ENCODE data around the gene PDE6A. TPM values are rescaled to one million over a fixed set of nuclear protein-coding genes. Genes with fewer than 3 reads are reported as not detected.

Gene PDE6A
- total RNA-seq, 2 experiments from 2014 or later, result not detected

GRCh38 chr5:149853331-149853648, 91.3 kb downstream of the PDE6A start:
- Histone ChIP-seq H3K4me1 (ENCODE audit: insufficient read depth, low read length) (no peaks in the 10 kb centered on the region), H3K36me3 (ENCODE audit: insufficient read depth, low read length) (no peaks in the 10 kb centered on the region), H3K27me3 (ENCODE audit: control insufficient read depth in 1 of 2, insufficient read depth in 2 of 2, low read length in 2 of 2) (no peaks in the 10 kb centered on the region), H3K27ac (ENCODE audit: low read depth in 1 of 2, low read length in 2 of 2) (no peak overlapping the region), H3K9me3 (ENCODE audit: control insufficient read depth in 1 of 2, insufficient read depth in 1 of 2, low read length in 2 of 2) (no peaks in the 10 kb centered on the region), H3K4me3 (ENCODE audit: low read length) (no peak overlapping the region)
- CTCF ChIA-PET, result interaction anchor here (0.7 to 2.2 kb wide), 11 partner anchors 10 to 216 kb away, joined by 3 to 10 read pairs (median 5); no protein-coding TSS in a partner anchor
- TF ChIP-seq CTCF (IDR thresholded peaks at IDR 0.05), result peak; percentile 12
- H3K36me3 Mint-ChIP-seq (ENCODE audit: low read depth), result peaks cover 12% of the 10 kb centered on the region
- no peak overlapping the region for H3K27ac Mint-ChIP-seq
- ATAC-seq (ENCODE audit: poor library complexity) (no peak), DNase-seq (no peak)
- intact Hi-C loops (cut with DNase I, micrococcal nuclease), result loop anchor here in 1 of 2 experiments (5.0 kb wide), 1 partner anchor 139 kb away; no protein-coding TSS in a partner anchor
- POLR2A ChIA-PET, result no interaction called here
- H3K9me3 Mint-ChIP-seq, result no peaks in the 10 kb centered on the region
- no peaks in the 10 kb centered on the region for H3K27me3 Mint-ChIP-seq
- H3K4me3 Mint-ChIP-seq, result no peak overlapping the region
- H3K4me1 Mint-ChIP-seq (ENCODE audit: low read depth), result no peaks in the 10 kb centered on the region

DNA sequence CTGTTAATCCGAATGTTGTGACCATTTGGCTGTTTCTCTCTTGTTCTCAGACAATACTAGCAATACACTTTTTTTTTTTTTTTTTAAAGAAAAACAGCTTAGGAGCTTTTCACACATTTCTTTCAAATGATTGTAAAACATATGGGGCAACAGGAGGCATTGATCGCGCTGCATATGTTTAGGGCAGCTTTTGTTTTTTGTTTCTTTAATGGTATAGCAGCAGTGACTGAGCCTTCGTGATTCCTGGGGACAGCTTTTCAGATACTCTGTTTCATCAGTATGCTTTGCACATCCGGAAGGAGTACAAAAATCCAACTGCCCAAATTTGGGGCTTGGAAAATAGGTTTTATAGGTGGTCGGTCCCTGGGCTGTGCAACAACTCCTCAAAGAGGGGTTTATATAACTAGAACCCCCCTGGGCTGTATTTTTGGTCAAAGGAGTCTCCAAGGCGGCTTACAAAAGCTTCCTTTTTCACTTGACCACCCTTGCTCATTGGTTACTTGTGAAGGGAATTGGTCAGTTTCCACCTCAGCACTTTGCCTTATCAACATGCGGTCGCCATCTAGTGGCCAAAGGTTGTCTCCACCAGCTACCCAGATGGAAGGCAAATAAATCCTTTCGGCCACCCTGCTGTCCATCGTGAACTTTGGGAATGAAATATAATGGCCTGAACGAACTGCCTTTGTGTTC, 91.8 kb downstream of the PDE6A start:
- DNase-seq (peak in 12 of 14 experiments; percentile 8 to 59 (median 24)), ATAC-seq (ENCODE audit: poor library complexity) (no peak)
- no peak overlapping the region for H3K27ac ChIP-seq (ENCODE audit: low read depth in 1 of 2, low read length in 2 of 2)
- no peaks in the 10 kb centered on the region for H3K4me1 ChIP-seq (ENCODE audit: insufficient read depth, low read length)
- Mint-ChIP-seq H3K27ac (no peak overlapping the region), H3K9me3 (no peaks in the 10 kb centered on the region), H3K4me3 (no peak overlapping the region), H3K36me3 (ENCODE audit: low read depth) (peaks cover 12% of the 10 kb centered on the region), H3K4me1 (ENCODE audit: low read depth) (no peaks in the 10 kb centered on the region), H3K27me3 (no peaks in the 10 kb centered on the region)
- H3K9me3 ChIP-seq (ENCODE audit: control insufficient read depth in 1 of 2, insufficient read depth in 1 of 2, low read length in 2 of 2), result no peaks in the 10 kb centered on the region
- CTCF ChIA-PET, result interaction anchor here (0.7 to 2.2 kb wide), 12 partner anchors 9 to 216 kb away, joined by 3 to 10 read pairs (median 5); no protein-coding TSS in a partner anchor
- POLR2A ChIA-PET, result no interaction called here
- intact Hi-C loops (cut with DNase I, micrococcal nuclease), result loop anchor here in 1 of 2 experiments (5.0 kb wide), 1 partner anchor 140 kb away; no protein-coding TSS in a partner anchor
- TF ChIP-seq CTCF (IDR thresholded peaks at IDR 0.05), result peak; percentile 71
- H3K4me3 ChIP-seq (ENCODE audit: low read length), result no peak overlapping the region
- no peaks in the 10 kb centered on the region for H3K36me3 ChIP-seq (ENCODE audit: insufficient read depth, low read length)
- H3K27me3 ChIP-seq (ENCODE audit: control insufficient read depth in 1 of 2, insufficient read depth in 2 of 2, low read length in 2 of 2), result no peaks in the 10 kb centered on the region

GRCh38 chr5:149851211-149851610, 93.4 kb downstream of the PDE6A start:
- ATAC-seq (ENCODE audit: poor library complexity) (no peak), DNase-seq (no peak)
- intact Hi-C loops (cut with DNase I, micrococcal nuclease), result loop anchor here in 1 of 2 experiments (5.0 kb wide), 1 partner anchor 141 kb away; no protein-coding TSS in a partner anchor
- Mint-ChIP-seq H3K4me3 (no peak overlapping the region), H3K36me3 (ENCODE audit: low read depth) (peaks cover 24% of the 10 kb centered on the region), H3K27ac (no peak overlapping the region), H3K27me3 (no peaks in the 10 kb centered on the region), H3K9me3 (no peaks in the 10 kb centered on the region), H3K4me1 (ENCODE audit: low read depth) (no peaks in the 10 kb centered on the region)
- H3K4me1 ChIP-seq (ENCODE audit: insufficient read depth, low read length), result no peaks in the 10 kb centered on the region
- H3K27me3 ChIP-seq (ENCODE audit: control insufficient read depth in 1 of 2, insufficient read depth in 2 of 2, low read length in 2 of 2), result no peaks in the 10 kb centered on the region
- no peak for TF ChIP-seq CTCF (IDR thresholded peaks at IDR 0.05)
- CTCF ChIA-PET, result no interaction called here
- H3K4me3 ChIP-seq (ENCODE audit: low read length), result no peak overlapping the region
- no peak overlapping the region for H3K27ac ChIP-seq (ENCODE audit: low read depth in 1 of 2, low read length in 2 of 2)
- peaks cover 4% of the 10 kb centered on the region for H3K36me3 ChIP-seq (ENCODE audit: insufficient read depth, low read length)
- no peaks in the 10 kb centered on the region for H3K9me3 ChIP-seq (ENCODE audit: control insufficient read depth in 1 of 2, insufficient read depth in 1 of 2, low read length in 2 of 2)
- POLR2A ChIA-PET, result no interaction called here

Measured in CD4-positive, alpha-beta T cell (primary cell).